Activated T-helper 2 cell treated with anti-CD3 and anti-CD28 coated beads, Interferon-gamma antibody, Interleukin-2, Interleukin-4, amounts not matched to agents 10 μg/mL and 5 μg/mL and 100 μg/mL, durations not matched to agents 14 hours and 24 hours and 36 hours (primary cell): ENCODE measurements around the gene EXOC6. TPM values are rescaled to one million over a fixed set of nuclear protein-coding genes. Genes with fewer than 3 reads are reported as not detected.

Source experiments
- DNase-seq: peaks from one replicate; pipeline ENCODE4 v3.0.0; 2021; ENCODE audit warnings: low spot score
- H3K27ac Mint-ChIP-seq: one replicate; pipeline ENCODE4 v1.8.0; 2021; ENCODE audit warnings: mixed read lengths
- H3K27me3 Mint-ChIP-seq: one replicate; pipeline ENCODE4 v1.8.0; 2021; ENCODE audit warnings: low read depth, mixed read lengths
- H3K36me3 Mint-ChIP-seq: one replicate; pipeline ENCODE4 v1.8.0; 2021; ENCODE audit warnings: low read depth, mixed read lengths
- H3K4me1 Mint-ChIP-seq: one replicate; pipeline ENCODE4 v1.8.0; 2021; ENCODE audit warnings: low read depth, mixed read lengths
- H3K4me3 Mint-ChIP-seq: one replicate; pipeline ENCODE4 v1.8.0; 2021; ENCODE audit warnings: low read depth, mild to moderate bottlenecking, moderate library complexity, mixed read lengths
- H3K9me3 Mint-ChIP-seq: one replicate; pipeline ENCODE4 v1.8.0; 2021; ENCODE audit warnings: mixed read lengths
- intact Hi-C: fragments of 100-400 bp; cut with micrococcal nuclease; formaldehyde crosslinking; loops from one replicate; pipeline ENCODE4 v1.15.1; 2023
- total RNA-seq: library from RNA; stranded (reverse); gene quantifications from 2 replicates; pipeline ENCODE4 v1.2.3, GENCODE V29; 2022

EXOC6 gene
- total RNA-seq, 1 donor from 2014 or later: 12.4 TPM

GRCh38 chr10:93079663-93080349 lies 231.5 kb downstream of the EXOC6 start:
- Mint-ChIP-seq H3K27me3 (peaks cover 50% of the 10 kb centered on the region), H3K27ac (no peak overlapping the region), H3K4me3 (no peak overlapping the region), H3K4me1 (peaks cover 11% of the 10 kb centered on the region), H3K36me3 (no peaks in the 10 kb centered on the region), H3K9me3 (no peaks in the 10 kb centered on the region)
- intact Hi-C loops: loop anchor here (2.0 to 5.0 kb wide), 2 partner anchors 209 to 277 kb away; no protein-coding TSS in a partner anchor
- DNase-seq: no peak

GRCh38 chr10:93080350-93081046 lies 232.2 kb downstream of the EXOC6 start:
- DNase-seq: no peak
- no peak overlapping the region for H3K27ac Mint-ChIP-seq

GRCh38 chr10:93081318-93081717 lies 233.0 kb downstream of the EXOC6 start:
- Mint-ChIP-seq H3K9me3 (no peaks in the 10 kb centered on the region), H3K27me3 (peaks cover 39% of the 10 kb centered on the region), H3K36me3 (no peaks in the 10 kb centered on the region), H3K27ac (no peak overlapping the region), H3K4me3 (no peak overlapping the region), H3K4me1 (peaks cover 5% of the 10 kb centered on the region)
- intact Hi-C loops: loop anchor here (2.0 kb wide), 1 partner anchor 207 kb away; no protein-coding TSS in a partner anchor
- DNase-seq: no peak

More at GRCh38 chr10:93080350-93081046, 232.2 kb downstream of the EXOC6 start:
- H3K27me3 Mint-ChIP-seq: peaks cover 44% of the 10 kb centered on the region
- intact Hi-C loops: loop anchor here (2.0 kb wide), 1 partner anchor 208 kb away; no protein-coding TSS in a partner anchor
- no peaks in the 10 kb centered on the region for H3K9me3 Mint-ChIP-seq
- H3K4me1 Mint-ChIP-seq: peaks cover 10% of the 10 kb centered on the region
- H3K36me3 Mint-ChIP-seq: no peaks in the 10 kb centered on the region
- H3K4me3 Mint-ChIP-seq: no peak overlapping the region

- no peak for DNase-seq
- peaks cover 2% of the 10 kb centered on the region for H3K4me1 Mint-ChIP-seq
- no peak overlapping the region for H3K27ac Mint-ChIP-seq
- no peak overlapping the region for H3K4me3 Mint-ChIP-seq
- peaks cover 34% of the 10 kb centered on the region for H3K27me3 Mint-ChIP-seq
- intact Hi-C loops: loop anchor here (2.0 kb wide), 1 partner anchor 207 kb away; no protein-coding TSS in a partner anchor
- no peaks in the 10 kb centered on the region for H3K9me3 Mint-ChIP-seq
- no peaks in the 10 kb centered on the region for H3K36me3 Mint-ChIP-seq
Observed at GRCh38 chr10:93081834-93082233, 233.5 kb downstream of the EXOC6 start.

GRCh38 chr10:93083743-93084539 lies 235.6 kb downstream of the EXOC6 start:
- H3K4me1 Mint-ChIP-seq: peaks cover 2% of the 10 kb centered on the region
- no peak overlapping the region for H3K4me3 Mint-ChIP-seq
- H3K27me3 Mint-ChIP-seq: peaks cover 27% of the 10 kb centered on the region
- no peak for DNase-seq
- no peaks in the 10 kb centered on the region for H3K36me3 Mint-ChIP-seq
- intact Hi-C loops: no loop called here
- H3K27ac Mint-ChIP-seq: no peak overlapping the region
- no peaks in the 10 kb centered on the region for H3K9me3 Mint-ChIP-seq

- H3K4me3 Mint-ChIP-seq: no peak overlapping the region
- H3K27ac Mint-ChIP-seq: no peak overlapping the region
- no peaks in the 10 kb centered on the region for H3K36me3 Mint-ChIP-seq
- no peak for DNase-seq
- no peaks in the 10 kb centered on the region for H3K9me3 Mint-ChIP-seq
- intact Hi-C loops: no loop called here
- no peaks in the 10 kb centered on the region for H3K4me1 Mint-ChIP-seq
- peaks cover 19% of the 10 kb centered on the region for H3K27me3 Mint-ChIP-seq
Observed at GRCh38 chr10:93085272-93085859, 237.0 kb downstream of the EXOC6 start.

GRCh38 chr10:93086289-93086688 lies 238.0 kb downstream of the EXOC6 start:
- H3K27ac Mint-ChIP-seq: no peak overlapping the region

GRCh38 chr10:93087846-93088245 lies 239.5 kb downstream of the EXOC6 start:
- Mint-ChIP-seq H3K4me3 (no peak overlapping the region), H3K4me1 (no peaks in the 10 kb centered on the region), H3K36me3 (no peaks in the 10 kb centered on the region), H3K27me3 (peaks cover 15% of the 10 kb centered on the region), H3K27ac (no peak overlapping the region), H3K9me3 (no peaks in the 10 kb centered on the region)
- intact Hi-C loops: no loop called here
- no peak for DNase-seq

More at GRCh38 chr10:93086289-93086688, 238.0 kb downstream of the EXOC6 start:
- DNase-seq: no peak
- Mint-ChIP-seq H3K27me3 (peaks cover 19% of the 10 kb centered on the region), H3K4me1 (no peaks in the 10 kb centered on the region), H3K4me3 (no peak overlapping the region), H3K9me3 (no peaks in the 10 kb centered on the region), H3K36me3 (no peaks in the 10 kb centered on the region)
- intact Hi-C loops: no loop called here

- DNase-seq: no peak
- H3K27ac Mint-ChIP-seq: no peak overlapping the region
- no peak overlapping the region for H3K4me3 Mint-ChIP-seq
- no peaks in the 10 kb centered on the region for H3K4me1 Mint-ChIP-seq
- intact Hi-C loops: no loop called here
- no peaks in the 10 kb centered on the region for H3K36me3 Mint-ChIP-seq
- peaks cover 17% of the 10 kb centered on the region for H3K27me3 Mint-ChIP-seq
- H3K9me3 Mint-ChIP-seq: no peaks in the 10 kb centered on the region
Observed at GRCh38 chr10:93088466-93088865, 240.1 kb downstream of the EXOC6 start.

- peaks cover 11% of the 10 kb centered on the region for H3K27me3 Mint-ChIP-seq
- DNase-seq: no peak
- H3K27ac Mint-ChIP-seq: no peak overlapping the region
Observed at GRCh38 chr10:93090619-93091018, 242.3 kb downstream of the EXOC6 start.

GRCh38 chr10:93091960-93092359 lies 243.6 kb downstream of the EXOC6 start:
- peaks cover 9% of the 10 kb centered on the region for H3K27me3 Mint-ChIP-seq
- H3K9me3 Mint-ChIP-seq: no peaks in the 10 kb centered on the region
- intact Hi-C loops: no loop called here
- no peak for DNase-seq
- no peak overlapping the region for H3K4me3 Mint-ChIP-seq
- H3K4me1 Mint-ChIP-seq: no peaks in the 10 kb centered on the region
- H3K27ac Mint-ChIP-seq: no peak overlapping the region
- no peaks in the 10 kb centered on the region for H3K36me3 Mint-ChIP-seq

More at GRCh38 chr10:93090619-93091018, 242.3 kb downstream of the EXOC6 start:
- Mint-ChIP-seq H3K4me1 (no peaks in the 10 kb centered on the region), H3K9me3 (no peaks in the 10 kb centered on the region), H3K36me3 (no peaks in the 10 kb centered on the region), H3K4me3 (no peak overlapping the region)
- intact Hi-C loops: no loop called here

GRCh38 chr10:93095225-93095624 lies 246.9 kb downstream of the EXOC6 start:
- Mint-ChIP-seq H3K36me3 (no peaks in the 10 kb centered on the region), H3K4me3 (no peak overlapping the region), H3K4me1 (no peaks in the 10 kb centered on the region), H3K27ac (no peak overlapping the region), H3K9me3 (no peaks in the 10 kb centered on the region), H3K27me3 (peaks cover 3% of the 10 kb centered on the region)
- intact Hi-C loops: no loop called here
- DNase-seq: no peak
